Activated naive CD4-positive, alpha-beta T cell treated with anti-CD3 and anti-CD28 coated beads, Interleukin-2, amount 50 U/mL, for 24 hours (primary cell): ENCODE data around the gene UBN1.

ENCODE experiments used
- H3K27ac Mint-ChIP-seq: one replicate; pipeline ENCODE4 v1.8.0; 2021; ENCODE audit warnings: mild to moderate bottlenecking, mixed read lengths
- H3K27me3 Mint-ChIP-seq: one replicate; pipeline ENCODE4 v1.8.0; 2021; ENCODE audit warnings: mixed read lengths
- H3K36me3 Mint-ChIP-seq: one replicate; pipeline ENCODE4 v1.8.0; 2021; ENCODE audit warnings: mixed read lengths
- H3K4me1 Mint-ChIP-seq: one replicate; pipeline ENCODE4 v1.8.0; 2021; ENCODE audit warnings: mixed read lengths
- H3K4me3 Mint-ChIP-seq: one replicate; pipeline ENCODE4 v1.8.0; 2021; ENCODE audit warnings: mild to moderate bottlenecking, mixed read lengths
- H3K9me3 Mint-ChIP-seq: one replicate; pipeline ENCODE4 v1.8.0; 2021; ENCODE audit warnings: mixed read lengths

UBN1 gene

GRCh38 chr16:4899474-4899846, 52.2 kb downstream of the UBN1 start:
- Mint-ChIP-seq H3K4me1 (no peaks in the 10 kb centered on the region), H3K4me3 (no peak overlapping the region), H3K27ac (no peak overlapping the region), H3K9me3 (no peaks in the 10 kb centered on the region), H3K27me3 (peaks cover 7% of the 10 kb centered on the region), H3K36me3 (no peaks in the 10 kb centered on the region)

- H3K27ac Mint-ChIP-seq: no peak overlapping the region
- no peak overlapping the region for H3K4me3 Mint-ChIP-seq
- no peaks in the 10 kb centered on the region for H3K4me1 Mint-ChIP-seq
- no peaks in the 10 kb centered on the region for H3K36me3 Mint-ChIP-seq
- no peaks in the 10 kb centered on the region for H3K9me3 Mint-ChIP-seq
- peaks cover 9% of the 10 kb centered on the region for H3K27me3 Mint-ChIP-seq
Measured at GRCh38 chr16:4900036-4900435, 52.8 kb downstream of the UBN1 start.

GRCh38 chr16:4900750-4901149, 53.5 kb downstream of the UBN1 start:
- Mint-ChIP-seq H3K36me3 (no peaks in the 10 kb centered on the region), H3K9me3 (no peaks in the 10 kb centered on the region), H3K27me3 (peaks cover 13% of the 10 kb centered on the region)

GRCh38 chr16:4902038-4902437, 54.8 kb downstream of the UBN1 start:
- Mint-ChIP-seq H3K4me1 (no peaks in the 10 kb centered on the region), H3K9me3 (no peaks in the 10 kb centered on the region), H3K27me3 (peaks cover 15% of the 10 kb centered on the region), H3K36me3 (no peaks in the 10 kb centered on the region), H3K4me3 (no peak overlapping the region), H3K27ac (no peak overlapping the region)

More at GRCh38 chr16:4900750-4901149, 53.5 kb downstream of the UBN1 start:
- H3K4me1 Mint-ChIP-seq: no peaks in the 10 kb centered on the region
- no peak overlapping the region for H3K27ac Mint-ChIP-seq
- no peak overlapping the region for H3K4me3 Mint-ChIP-seq

- H3K27me3 Mint-ChIP-seq: peaks cover 17% of the 10 kb centered on the region
- H3K4me1 Mint-ChIP-seq: no peaks in the 10 kb centered on the region
- peak overlapping the region; percentile 30 for H3K27ac Mint-ChIP-seq
- H3K9me3 Mint-ChIP-seq: no peaks in the 10 kb centered on the region
- H3K36me3 Mint-ChIP-seq: no peaks in the 10 kb centered on the region
- no peak overlapping the region for H3K4me3 Mint-ChIP-seq
Measured at GRCh38 chr16:4904108-4904941, 57.0 kb downstream of the UBN1 start.

GRCh38 chr16:4904942-4905615, 57.8 kb downstream of the UBN1 start:
- Mint-ChIP-seq H3K4me3 (no peak overlapping the region), H3K9me3 (no peaks in the 10 kb centered on the region), H3K36me3 (no peaks in the 10 kb centered on the region), H3K4me1 (no peaks in the 10 kb centered on the region), H3K27ac (no peak overlapping the region), H3K27me3 (peaks cover 17% of the 10 kb centered on the region)

GRCh38 chr16:4908854-4909401, 61.6 kb downstream of the UBN1 start:
- H3K9me3 Mint-ChIP-seq: no peaks in the 10 kb centered on the region
- H3K27ac Mint-ChIP-seq: no peak overlapping the region

GRCh38 chr16:4909825-4910224, 62.5 kb downstream of the UBN1 start:
- no peaks in the 10 kb centered on the region for H3K9me3 Mint-ChIP-seq
- H3K27ac Mint-ChIP-seq: no peak overlapping the region
- H3K4me1 Mint-ChIP-seq: no peaks in the 10 kb centered on the region
- H3K27me3 Mint-ChIP-seq: peaks cover 7% of the 10 kb centered on the region
- H3K4me3 Mint-ChIP-seq: no peak overlapping the region
- no peaks in the 10 kb centered on the region for H3K36me3 Mint-ChIP-seq

More at GRCh38 chr16:4908854-4909401, 61.6 kb downstream of the UBN1 start:
- Mint-ChIP-seq H3K27me3 (peaks cover 15% of the 10 kb centered on the region), H3K4me1 (no peaks in the 10 kb centered on the region), H3K36me3 (no peaks in the 10 kb centered on the region), H3K4me3 (no peak overlapping the region)

- peaks cover 4% of the 10 kb centered on the region for H3K27me3 Mint-ChIP-seq
Measured at GRCh38 chr16:4910828-4911227, 63.5 kb downstream of the UBN1 start.

GRCh38 chr16:4911970-4912386, 64.7 kb downstream of the UBN1 start:
- peaks cover 2% of the 10 kb centered on the region for H3K27me3 Mint-ChIP-seq
- no peaks in the 10 kb centered on the region for H3K9me3 Mint-ChIP-seq
- H3K4me3 Mint-ChIP-seq: no peak overlapping the region
- H3K4me1 Mint-ChIP-seq: no peaks in the 10 kb centered on the region
- no peaks in the 10 kb centered on the region for H3K36me3 Mint-ChIP-seq
- H3K27ac Mint-ChIP-seq: no peak overlapping the region

More at GRCh38 chr16:4910828-4911227, 63.5 kb downstream of the UBN1 start:
- no peaks in the 10 kb centered on the region for H3K4me1 Mint-ChIP-seq
- H3K36me3 Mint-ChIP-seq: no peaks in the 10 kb centered on the region
- no peaks in the 10 kb centered on the region for H3K9me3 Mint-ChIP-seq
- H3K4me3 Mint-ChIP-seq: no peak overlapping the region
- no peak overlapping the region for H3K27ac Mint-ChIP-seq

- Mint-ChIP-seq H3K4me1 (no peaks in the 10 kb centered on the region), H3K27me3 (no peaks in the 10 kb centered on the region), H3K36me3 (no peaks in the 10 kb centered on the region), H3K27ac (no peak overlapping the region), H3K9me3 (no peaks in the 10 kb centered on the region), H3K4me3 (no peak overlapping the region)
Measured at GRCh38 chr16:4913130-4913773, 66.0 kb downstream of the UBN1 start.

- H3K4me3 Mint-ChIP-seq: no peak overlapping the region
- H3K27me3 Mint-ChIP-seq: no peaks in the 10 kb centered on the region
- H3K36me3 Mint-ChIP-seq: no peaks in the 10 kb centered on the region
- H3K4me1 Mint-ChIP-seq: no peaks in the 10 kb centered on the region
- H3K9me3 Mint-ChIP-seq: no peaks in the 10 kb centered on the region
- H3K27ac Mint-ChIP-seq: no peak overlapping the region
Measured at GRCh38 chr16:4913774-4914525, 66.7 kb downstream of the UBN1 start.

GRCh38 chr16:4914528-4915225, 67.4 kb downstream of the UBN1 start:
- no peak overlapping the region for H3K4me3 Mint-ChIP-seq
- no peak overlapping the region for H3K27ac Mint-ChIP-seq

GRCh38 chr16:4915226-4915761, 68.0 kb downstream of the UBN1 start:
- Mint-ChIP-seq H3K4me1 (no peaks in the 10 kb centered on the region), H3K27ac (no peak overlapping the region), H3K9me3 (no peaks in the 10 kb centered on the region), H3K27me3 (no peaks in the 10 kb centered on the region), H3K36me3 (no peaks in the 10 kb centered on the region), H3K4me3 (no peak overlapping the region)

More at GRCh38 chr16:4914528-4915225, 67.4 kb downstream of the UBN1 start:
- Mint-ChIP-seq H3K27me3 (no peaks in the 10 kb centered on the region), H3K4me1 (no peaks in the 10 kb centered on the region), H3K36me3 (no peaks in the 10 kb centered on the region), H3K9me3 (no peaks in the 10 kb centered on the region)
